HEK293 (cell line): ENCODE results near the gene TRIM26.

Source experiments
- EGR2 ChIP-seq: fragments of 450-650 bp; formaldehyde crosslinking; IDR thresholded peaks from 2 replicates; pipeline ENCODE4 v1.5.1; 2016; ENCODE audit warnings: low read depth, missing biosample characterization, missing genetic modification characterization
- GFI1B ChIP-seq: fragments of 450-650 bp; formaldehyde crosslinking; IDR thresholded peaks from 2 replicates; pipeline ENCODE4 v1.5.1; 2016; ENCODE audit warnings: missing biosample characterization, missing genetic modification characterization
- HOXD13 ChIP-seq: sonication (generic); formaldehyde crosslinking; IDR thresholded peaks from 2 replicates; pipeline ENCODE4 v1.8.0; 2022; ENCODE audit warnings: missing genetic modification reagents, borderline replicate concordance
- INSM2 ChIP-seq: fragments of 450-650 bp; formaldehyde crosslinking; IDR thresholded peaks from 2 replicates; pipeline ENCODE4 v1.5.1; 2016; ENCODE audit warnings: missing biosample characterization, missing genetic modification characterization
- RBAK ChIP-seq: fragments of 450-650 bp; formaldehyde crosslinking; IDR thresholded peaks from 2 replicates; pipeline ENCODE4 v1.5.1; 2016; ENCODE audit warnings: missing biosample characterization, missing genetic modification characterization
- SP7 ChIP-seq: fragments of 450-650 bp; formaldehyde crosslinking; IDR thresholded peaks from 2 replicates; pipeline ENCODE4 v1.5.1; 2016; ENCODE audit warnings: missing biosample characterization, missing genetic modification characterization
- TSHZ1 ChIP-seq: fragments of 450-650 bp; formaldehyde crosslinking; IDR thresholded peaks from 2 replicates; pipeline ENCODE4 v1.5.1; 2016; ENCODE audit warnings: missing biosample characterization, missing genetic modification characterization, borderline replicate concordance
- ZEB2 ChIP-seq: fragments of 450-650 bp; formaldehyde crosslinking; IDR thresholded peaks from 2 replicates; pipeline ENCODE4 v1.5.1; 2016; ENCODE audit warnings: missing biosample characterization, missing genetic modification characterization
- ZIC2 ChIP-seq: fragments of 450-650 bp; formaldehyde crosslinking; IDR thresholded peaks from 2 replicates; pipeline ENCODE4 v1.5.1; 2016; ENCODE audit warnings: missing biosample characterization, missing genetic modification characterization
- ZNF311 ChIP-seq: fragments of 450-650 bp; formaldehyde crosslinking; IDR thresholded peaks from 2 replicates; pipeline ENCODE4 v1.5.1; 2017; ENCODE audit warnings: missing biosample characterization, missing genetic modification characterization, borderline replicate concordance
- ZNF366 ChIP-seq: fragments of 450-650 bp; formaldehyde crosslinking; conservative IDR thresholded peaks from 2 replicates; pipeline ENCODE4 v1.5.1; 2016; ENCODE audit warnings: missing biosample characterization, missing genetic modification characterization
- ZNF398 ChIP-seq: fragments of 450-650 bp; formaldehyde crosslinking; IDR thresholded peaks from 2 replicates; pipeline ENCODE4 v1.5.1; 2017; ENCODE audit warnings: missing biosample characterization, missing genetic modification characterization
- ZNF426 ChIP-seq: fragments of 450-650 bp; formaldehyde crosslinking; IDR thresholded peaks from 2 replicates; pipeline ENCODE4 v1.5.1; 2017; ENCODE audit warnings: missing biosample characterization, missing genetic modification characterization, mild to moderate bottlenecking, inconsistent platforms, moderate library complexity
- ZNF561 ChIP-seq: fragments of 450-650 bp; IDR thresholded peaks from 2 replicates; pipeline ENCODE4 v1.5.1; 2018; ENCODE audit warnings: missing biosample characterization, missing genetic modification characterization, borderline replicate concordance
- ZNF600 ChIP-seq: fragments of 450-650 bp; formaldehyde crosslinking; IDR thresholded peaks from 2 replicates; pipeline ENCODE4 v1.5.1; 2016; ENCODE audit warnings: missing biosample characterization, missing genetic modification characterization
- ZNF621 ChIP-seq: fragments of 450-650 bp; formaldehyde crosslinking; IDR thresholded peaks from 2 replicates; pipeline ENCODE4 v1.5.1; 2017; ENCODE audit warnings: missing biosample characterization, missing genetic modification characterization
- ZNF670 ChIP-seq: fragments of 450-650 bp; formaldehyde crosslinking; IDR thresholded peaks from 2 replicates; pipeline ENCODE4 v1.5.1; 2016; ENCODE audit warnings: missing biosample characterization, missing genetic modification characterization, low read depth
- ZNF776 ChIP-seq: fragments of 450-650 bp; formaldehyde crosslinking; IDR thresholded peaks from 2 replicates; pipeline ENCODE4 v1.5.0; 2017; ENCODE audit warnings: missing biosample characterization, missing genetic modification characterization, borderline replicate concordance
- TF ChIP-seq, protein P1 (sequence below): fragments of 450-650 bp; formaldehyde crosslinking; IDR thresholded peaks from 2 replicates; pipeline ENCODE4 v1.5.1; 2016; ENCODE audit warnings: missing biosample characterization, missing genetic modification characterization

The TRIM26 gene

GRCh38 chr6:30231067-30231466 is 17.9 kb upstream of the TRIM26 start (continued):
- TF ChIP-seq TSHZ1 = peak; percentile 81; the same call in 1 of the 2 replicates
- TF ChIP-seq ZNF398 (tag by site-specific recombination) = no peak
- TF ChIP-seq, protein P1, sequence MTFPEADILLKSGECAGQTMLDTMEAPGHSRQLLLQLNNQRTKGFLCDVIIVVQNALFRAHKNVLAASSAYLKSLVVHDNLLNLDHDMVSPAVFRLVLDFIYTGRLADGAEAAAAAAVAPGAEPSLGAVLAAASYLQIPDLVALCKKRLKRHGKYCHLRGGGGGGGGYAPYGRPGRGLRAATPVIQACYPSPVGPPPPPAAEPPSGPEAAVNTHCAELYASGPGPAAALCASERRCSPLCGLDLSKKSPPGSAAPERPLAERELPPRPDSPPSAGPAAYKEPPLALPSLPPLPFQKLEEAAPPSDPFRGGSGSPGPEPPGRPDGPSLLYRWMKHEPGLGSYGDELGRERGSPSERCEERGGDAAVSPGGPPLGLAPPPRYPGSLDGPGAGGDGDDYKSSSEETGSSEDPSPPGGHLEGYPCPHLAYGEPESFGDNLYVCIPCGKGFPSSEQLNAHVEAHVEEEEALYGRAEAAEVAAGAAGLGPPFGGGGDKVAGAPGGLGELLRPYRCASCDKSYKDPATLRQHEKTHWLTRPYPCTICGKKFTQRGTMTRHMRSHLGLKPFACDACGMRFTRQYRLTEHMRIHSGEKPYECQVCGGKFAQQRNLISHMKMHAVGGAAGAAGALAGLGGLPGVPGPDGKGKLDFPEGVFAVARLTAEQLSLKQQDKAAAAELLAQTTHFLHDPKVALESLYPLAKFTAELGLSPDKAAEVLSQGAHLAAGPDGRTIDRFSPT = peak; percentile 48; the same call in 1 of the 2 replicates
- no peak for TF ChIP-seq ZNF776 (tag by site-specific recombination)
- peak; percentile 58; the same call in 1 of the 2 replicates for TF ChIP-seq SP7 (tag by site-specific recombination)
- TF ChIP-seq EGR2 (tag by site-specific recombination) = no peak
- no peak for TF ChIP-seq ZNF600 (tag by site-specific recombination)
- 0 out of 2 replicates have a peak, but pooled peaks have one; percentile 30 for TF ChIP-seq ZNF561 (tag by site-specific recombination)
- TF ChIP-seq ZNF311 (tag by site-specific recombination) = no peak
- TF ChIP-seq RBAK (tag by site-specific recombination) = no peak
- peak; percentile 45; the same call in 1 of the 2 replicates for TF ChIP-seq ZEB2 (tag by site-specific recombination)
- TF ChIP-seq ZNF670 (tag by site-specific recombination) = no peak
- no peak for TF ChIP-seq ZIC2
- TF ChIP-seq ZNF366 (tag by site-specific recombination) = 0 out of 2 replicates have a peak, but pooled peaks have one; percentile 18
- peak; percentile 73; the same call in 1 of the 2 replicates for TF ChIP-seq INSM2 (tag by site-specific recombination)
- no peak for TF ChIP-seq HOXD13 (CRISPR knock-in tag)
- no peak for TF ChIP-seq ZNF426 (tag by site-specific recombination)
- no peak for TF ChIP-seq ZNF621 (tag by site-specific recombination)
- peak; percentile 87 for TF ChIP-seq GFI1B (tag by site-specific recombination)
